ENCODE measurements around the gene CHAT. TPM values are rescaled to one million over a fixed set of nuclear protein-coding genes. Genes with fewer than 3 reads are reported as not detected.

Gene CHAT
- total RNA-seq, 4 donors from 2014 or later: not detected

DNA sequence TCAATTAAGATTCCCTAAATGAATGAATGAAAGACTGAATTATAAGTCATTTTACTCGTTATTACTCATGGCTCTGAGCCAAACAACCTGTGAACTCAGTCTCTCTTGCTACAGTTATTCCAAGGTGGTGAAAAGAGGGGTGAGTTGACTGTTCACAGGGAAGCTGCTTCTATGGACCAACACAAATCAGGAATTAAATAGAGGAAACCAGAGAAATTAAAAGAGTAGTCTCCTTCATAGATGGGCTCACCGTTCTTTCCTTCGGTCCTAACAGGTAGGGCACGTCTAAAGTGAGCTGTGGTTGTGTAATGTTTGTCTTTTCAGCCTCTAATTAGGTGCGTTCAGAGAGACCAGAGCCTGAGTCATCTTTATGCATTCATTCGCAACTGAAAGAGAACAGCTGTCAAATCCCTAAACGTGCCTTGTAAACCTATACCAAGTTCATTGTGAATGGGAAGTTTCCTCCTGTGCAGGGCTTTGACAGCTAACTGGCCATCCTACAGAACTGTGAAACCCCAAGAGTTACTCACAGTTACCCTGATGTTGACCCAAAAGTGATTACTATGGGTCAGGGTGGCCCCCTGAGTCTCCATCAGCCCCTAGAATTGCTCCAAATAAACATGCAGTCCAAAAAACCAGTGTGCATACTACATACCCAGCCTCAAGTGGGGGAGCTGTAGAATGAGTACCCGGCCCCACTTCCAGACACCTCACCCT, 47.5 kb downstream of the CHAT start:
- no peak for ATAC-seq (ENCODE audit: low FRiP score)
- TF ChIP-seq, protein P1, sequence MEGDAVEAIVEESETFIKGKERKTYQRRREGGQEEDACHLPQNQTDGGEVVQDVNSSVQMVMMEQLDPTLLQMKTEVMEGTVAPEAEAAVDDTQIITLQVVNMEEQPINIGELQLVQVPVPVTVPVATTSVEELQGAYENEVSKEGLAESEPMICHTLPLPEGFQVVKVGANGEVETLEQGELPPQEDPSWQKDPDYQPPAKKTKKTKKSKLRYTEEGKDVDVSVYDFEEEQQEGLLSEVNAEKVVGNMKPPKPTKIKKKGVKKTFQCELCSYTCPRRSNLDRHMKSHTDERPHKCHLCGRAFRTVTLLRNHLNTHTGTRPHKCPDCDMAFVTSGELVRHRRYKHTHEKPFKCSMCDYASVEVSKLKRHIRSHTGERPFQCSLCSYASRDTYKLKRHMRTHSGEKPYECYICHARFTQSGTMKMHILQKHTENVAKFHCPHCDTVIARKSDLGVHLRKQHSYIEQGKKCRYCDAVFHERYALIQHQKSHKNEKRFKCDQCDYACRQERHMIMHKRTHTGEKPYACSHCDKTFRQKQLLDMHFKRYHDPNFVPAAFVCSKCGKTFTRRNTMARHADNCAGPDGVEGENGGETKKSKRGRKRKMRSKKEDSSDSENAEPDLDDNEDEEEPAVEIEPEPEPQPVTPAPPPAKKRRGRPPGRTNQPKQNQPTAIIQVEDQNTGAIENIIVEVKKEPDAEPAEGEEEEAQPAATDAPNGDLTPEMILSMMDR (IDR thresholded peaks at IDR 0.05): no peak
- DNase-seq (ENCODE audit: low spot score): no peak

DNA sequence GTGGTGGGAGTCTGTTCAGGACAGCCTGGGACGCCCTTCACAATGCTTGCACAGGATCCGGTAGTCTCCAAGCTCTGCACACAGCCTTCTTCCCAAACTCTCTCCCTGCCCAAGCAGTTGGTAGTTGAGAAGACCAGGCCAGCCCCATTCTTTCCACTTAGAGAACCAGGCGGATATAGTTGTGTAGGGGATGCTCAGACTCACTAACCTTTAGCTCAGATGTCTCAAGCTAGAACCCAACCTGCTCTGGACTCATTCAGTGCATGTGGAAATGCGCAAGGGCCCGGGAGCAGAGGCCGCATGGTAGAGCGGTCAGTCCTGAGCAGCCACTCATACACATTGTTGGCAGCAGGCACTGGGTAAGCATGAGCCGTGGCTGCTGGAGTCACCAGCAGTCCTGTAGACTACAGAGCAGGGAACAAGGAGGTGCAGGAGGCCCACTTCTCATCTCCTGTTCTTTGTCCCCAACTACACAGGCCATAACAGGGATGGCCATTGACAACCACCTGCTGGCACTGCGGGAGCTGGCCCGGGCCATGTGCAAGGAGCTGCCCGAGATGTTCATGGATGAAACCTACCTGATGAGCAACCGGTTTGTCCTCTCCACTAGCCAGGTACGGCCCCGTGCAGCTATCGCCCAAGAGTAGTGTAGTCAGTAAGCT, 48.5 kb downstream of the CHAT start:
- ATAC-seq (ENCODE audit: low FRiP score) (no peak), DNase-seq (ENCODE audit: low spot score) (no peak)

DNA sequence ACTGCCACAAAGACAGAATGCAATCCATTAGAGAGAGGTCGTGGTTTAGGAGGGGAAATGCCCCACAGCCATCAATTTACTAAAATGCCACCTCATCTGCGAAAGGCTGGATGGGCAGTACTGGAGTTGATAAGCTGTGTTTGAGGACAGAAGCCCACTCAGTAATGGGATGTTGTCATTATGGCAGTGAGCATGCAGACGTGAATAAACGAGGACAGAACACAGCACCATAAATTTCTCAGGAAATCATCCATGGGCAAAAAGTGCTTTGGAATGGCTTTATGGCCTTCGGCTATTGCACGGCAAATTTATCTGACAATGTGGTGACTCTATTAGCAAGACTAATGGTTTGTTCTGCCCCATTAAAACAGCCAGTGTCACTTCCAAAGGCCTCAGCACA, 49.8 kb downstream of the CHAT start:
- TF ChIP-seq, protein P1 (IDR thresholded peaks at IDR 0.05): no peak
- DNase-seq (ENCODE audit: low spot score) (no peak), ATAC-seq (ENCODE audit: low FRiP score) (no peak)

More for the DNA sequence above, 48.5 kb downstream of the CHAT start:
- TF ChIP-seq, protein P1 (IDR thresholded peaks at IDR 0.05): no peak

DNA sequence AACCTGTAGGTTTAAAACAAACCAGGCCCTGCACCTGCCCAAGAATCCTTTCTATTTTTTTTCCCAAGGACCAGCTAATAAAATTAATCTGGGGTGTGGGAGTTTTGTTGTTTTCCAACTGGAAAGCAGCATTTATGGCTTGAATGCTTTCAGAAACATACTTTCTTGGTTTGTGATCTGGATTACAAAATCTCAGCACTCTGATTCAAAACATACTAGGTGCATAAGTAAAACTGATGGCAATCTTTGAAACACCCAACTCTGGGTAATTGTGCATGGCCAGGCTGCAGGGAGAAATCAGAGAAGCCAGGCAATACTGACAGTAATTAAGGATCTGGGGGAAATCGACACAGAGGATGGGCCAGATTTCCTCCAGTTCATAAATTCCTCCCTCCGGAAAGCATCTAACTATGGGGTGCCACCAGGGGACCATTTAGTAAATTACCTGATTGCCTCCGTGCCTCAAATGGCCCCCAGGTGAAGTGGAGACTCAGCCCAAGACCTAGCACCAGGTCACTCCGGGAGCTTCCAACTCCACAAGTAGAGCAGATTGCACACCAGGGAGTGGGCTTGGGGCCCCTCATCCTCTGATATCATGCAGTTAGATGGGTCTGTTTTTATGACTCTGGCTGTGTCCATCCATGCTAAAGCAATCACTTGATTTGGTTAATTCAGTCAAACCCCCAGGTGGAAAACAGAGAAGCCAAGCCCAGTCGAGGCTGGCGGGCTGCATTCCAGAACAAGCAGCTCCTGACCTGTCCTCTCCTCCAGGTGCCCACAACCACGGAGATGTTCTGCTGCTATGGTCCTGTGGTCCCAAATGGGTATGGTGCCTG, 50.4 kb downstream of the CHAT start:
- no peak for ATAC-seq (ENCODE audit: low FRiP score)
- no peak for DNase-seq (ENCODE audit: low spot score)
- TF ChIP-seq, protein P1 (IDR thresholded peaks at IDR 0.05): no peak

DNA sequence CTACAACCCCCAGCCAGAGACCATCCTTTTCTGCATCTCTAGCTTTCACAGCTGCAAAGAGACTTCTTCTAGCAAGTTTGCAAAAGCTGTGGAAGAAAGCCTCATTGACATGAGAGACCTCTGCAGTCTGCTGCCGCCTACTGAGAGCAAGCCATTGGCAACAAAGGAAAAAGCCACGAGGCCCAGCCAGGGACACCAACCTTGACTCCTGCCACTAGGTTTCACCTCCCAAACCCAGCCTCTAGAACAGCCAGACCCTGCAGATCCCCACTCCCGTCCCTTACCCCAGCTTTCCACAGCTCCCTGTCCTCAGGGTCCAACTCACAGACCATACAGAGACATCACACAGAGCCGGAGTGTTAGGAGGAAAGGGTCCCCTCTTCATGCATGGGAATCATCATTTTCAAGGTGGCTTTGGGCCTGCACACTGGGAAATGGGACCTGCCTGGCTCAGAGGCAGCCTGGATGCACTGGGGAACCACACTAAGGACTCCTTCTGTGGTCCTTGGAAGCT, 51.1 kb downstream of the CHAT start:
- DNase-seq (ENCODE audit: low spot score) (no peak), ATAC-seq (ENCODE audit: low FRiP score) (no peak)
- TF ChIP-seq, protein P1 (IDR thresholded peaks at IDR 0.05): no peak

DNA sequence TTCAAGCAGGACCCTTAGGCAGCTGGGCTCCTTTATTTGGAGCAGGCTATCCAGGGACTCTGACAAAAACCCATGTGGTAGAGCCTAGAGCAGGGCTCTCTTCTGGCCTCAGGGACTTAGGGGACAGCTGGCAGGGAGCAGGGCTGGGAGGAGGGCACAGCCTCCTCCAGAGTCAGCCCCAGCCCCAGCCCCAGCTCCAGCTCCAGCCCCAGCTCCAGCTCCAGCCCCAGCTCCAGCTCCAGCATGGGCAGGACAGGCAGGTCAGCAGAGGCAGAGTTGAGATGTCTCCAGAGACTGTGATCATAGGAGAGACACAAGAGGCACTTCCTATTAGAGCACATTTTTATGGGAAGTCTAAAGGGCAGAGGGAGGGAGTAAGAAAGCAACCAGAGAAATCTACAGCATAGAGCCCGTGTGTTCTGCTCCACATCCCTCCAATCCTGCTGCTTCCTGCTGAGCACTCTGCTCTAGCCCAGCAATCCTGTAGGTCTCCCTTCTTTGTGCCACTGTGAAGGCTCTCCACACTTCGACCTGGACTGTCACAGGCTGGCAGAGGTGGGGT, 52.3 kb downstream of the CHAT start:
- no peak for ATAC-seq (ENCODE audit: low FRiP score)

More for the DNA sequence above, 52.3 kb downstream of the CHAT start:
- TF ChIP-seq, protein P1 (IDR thresholded peaks at IDR 0.05): no peak
- DNase-seq (ENCODE audit: low spot score): no peak

All from omental fat pad (tissue), 4 donors.